Stimulated activated CD8-positive, alpha-beta memory T cell treated with anti-CD3 and anti-CD28 coated beads, Interleukin-7, amount 100 ng/mL, for 1 hour (primary cell): ENCODE results near the gene C1orf50.

Experiments used
- DNase-seq, 2 donors: peaks; one replicate each; pipeline ENCODE4 v3.0.0-alpha.2; 2020; ENCODE audit warnings: low read depth in 2 of 2

Gene C1orf50

DNA sequence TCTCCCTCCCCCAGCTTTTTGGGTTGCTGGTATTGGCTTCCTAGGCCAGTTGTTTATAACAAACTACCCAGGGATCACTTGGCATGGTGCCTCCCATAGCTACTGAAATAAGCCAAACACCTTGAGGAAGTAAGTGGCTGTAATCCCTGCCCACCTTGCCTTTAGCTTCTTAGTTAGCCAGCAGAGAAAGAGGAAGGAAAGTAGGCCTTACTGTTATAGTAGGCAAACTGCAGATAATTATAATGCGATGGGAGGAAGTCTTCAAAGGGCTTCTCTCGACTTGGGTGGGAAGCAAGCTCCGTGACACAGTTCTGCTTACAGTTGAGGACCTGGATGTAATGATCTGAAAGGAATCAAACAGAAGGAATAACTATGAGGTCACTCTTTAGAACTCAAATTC, 8.4 kb upstream of the C1orf50 start:
- DNase-seq: no peak

DNA sequence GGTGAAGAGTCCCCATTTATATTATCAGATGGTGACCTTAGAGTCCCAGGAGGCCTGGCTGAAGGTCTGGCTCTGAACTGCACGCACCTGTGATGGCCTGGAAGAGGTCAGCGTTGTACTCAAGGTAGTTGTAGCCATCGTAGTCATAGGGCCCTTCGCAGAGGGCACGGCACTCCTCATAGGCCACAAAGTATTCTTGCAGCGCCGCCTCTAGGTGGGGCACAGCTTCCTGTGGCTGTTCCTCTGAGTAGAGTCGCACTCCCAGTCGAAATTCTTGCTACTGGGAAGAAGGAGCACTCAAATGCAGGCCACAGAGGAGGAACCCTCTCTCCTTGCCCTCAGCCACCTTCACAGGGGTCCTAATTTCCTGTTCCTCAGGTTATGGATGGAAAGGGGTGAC, 7.9 kb upstream of the C1orf50 start:
- DNase-seq: no peak

DNA sequence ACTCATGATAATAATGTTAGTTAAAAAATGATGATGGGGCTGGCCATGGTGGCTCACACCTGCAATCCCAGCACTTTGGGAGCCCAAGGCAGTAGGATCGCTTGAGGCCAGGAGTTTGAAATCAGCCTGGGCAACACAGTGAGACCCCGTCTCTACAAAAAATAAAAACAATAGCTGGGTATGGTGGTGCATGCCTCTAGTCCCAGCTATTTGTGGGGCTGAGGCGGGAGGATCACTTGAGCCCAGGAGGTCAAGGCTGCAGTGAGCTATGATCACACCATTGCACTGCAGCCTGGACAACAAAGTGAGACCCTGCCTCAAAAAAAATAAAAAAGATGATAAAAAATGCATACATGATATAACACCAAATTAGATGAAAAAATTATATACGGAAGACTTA, 5.5 kb upstream of the C1orf50 start:
- no peak for DNase-seq

DNA sequence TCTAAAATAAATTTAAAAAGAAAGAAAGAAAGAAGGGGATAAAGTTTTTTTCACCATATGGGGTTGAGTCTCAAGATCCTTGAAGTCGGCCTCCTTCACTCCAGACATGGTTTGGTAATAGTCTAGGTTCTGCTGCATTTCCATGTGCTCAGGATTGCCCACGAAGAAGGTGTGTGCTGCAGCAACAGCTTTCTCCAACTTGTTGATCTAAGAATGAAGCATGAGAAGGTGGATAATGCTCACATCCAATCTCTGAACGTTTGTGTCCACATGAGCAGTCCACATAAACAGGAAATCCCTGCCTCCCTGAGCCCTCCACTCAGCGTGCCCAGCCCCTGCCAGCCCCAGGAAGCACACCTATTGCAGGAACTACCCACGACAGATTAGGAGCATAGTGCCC, 4.8 kb upstream of the C1orf50 start:
- DNase-seq: no peak

DNA sequence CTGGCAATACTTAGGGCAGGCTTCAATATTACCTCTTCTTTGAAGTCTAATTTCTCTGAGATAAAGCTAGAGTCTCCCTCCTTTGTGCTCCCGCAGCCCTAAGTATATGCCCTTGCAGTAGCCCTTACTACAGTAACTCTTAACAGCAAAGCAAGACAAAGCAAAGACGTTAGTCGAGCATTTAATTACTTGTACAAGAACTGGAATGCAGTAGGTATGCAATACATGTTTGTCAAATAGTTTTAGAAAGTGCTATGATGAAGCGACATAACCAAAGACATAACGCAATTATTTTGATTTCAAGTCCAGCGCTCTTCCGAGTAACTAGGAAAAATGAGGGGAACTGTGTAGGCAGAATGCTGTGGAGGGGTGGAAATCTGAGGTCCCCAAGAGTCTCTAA, 1.8 kb upstream of the C1orf50 start:
- no peak for DNase-seq

DNA sequence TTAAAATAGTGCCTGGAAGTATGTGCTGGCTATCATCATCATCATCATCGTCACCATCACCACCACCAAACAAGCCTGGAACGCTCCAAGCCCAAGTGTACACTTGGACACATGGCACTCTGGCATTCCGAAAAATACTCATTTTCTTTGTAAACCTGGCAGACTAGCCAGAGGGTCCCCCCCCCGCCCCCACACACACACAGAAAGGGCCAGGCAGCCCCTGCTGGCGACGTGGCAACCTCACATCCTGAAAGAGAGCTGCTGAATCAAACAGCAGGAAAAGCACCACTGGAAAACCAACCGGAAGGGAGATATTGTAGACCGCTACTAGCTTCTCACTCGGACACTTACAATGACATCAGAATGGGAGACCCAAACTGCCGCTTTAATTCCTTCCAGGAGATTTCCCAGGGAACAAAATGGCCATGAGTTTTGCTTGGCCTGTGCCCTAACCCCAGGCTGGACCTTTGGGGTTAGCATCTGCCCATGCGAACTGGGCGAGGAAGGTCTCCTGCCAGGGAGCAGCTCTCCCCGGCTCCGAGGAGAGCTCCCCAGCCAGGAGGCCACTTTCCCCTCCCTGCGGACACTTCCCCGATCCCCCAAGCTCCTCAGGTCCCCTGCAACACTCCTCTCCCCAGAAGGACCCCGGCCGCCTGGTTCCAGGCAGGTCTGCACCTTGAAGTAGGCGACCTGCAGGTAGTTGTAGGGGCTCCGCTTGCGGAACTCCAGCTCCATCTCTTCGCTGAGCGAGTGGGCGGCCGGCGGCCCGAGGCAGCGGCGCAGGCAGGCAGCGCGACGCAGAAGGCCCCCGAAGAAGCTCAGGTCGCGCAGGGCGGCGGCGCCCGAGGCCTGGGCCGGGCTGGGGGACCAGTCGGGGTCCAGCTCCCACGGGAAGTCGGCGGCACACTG, 963 bp upstream of the C1orf50 start:
- DNase-seq: no peak

DNA sequence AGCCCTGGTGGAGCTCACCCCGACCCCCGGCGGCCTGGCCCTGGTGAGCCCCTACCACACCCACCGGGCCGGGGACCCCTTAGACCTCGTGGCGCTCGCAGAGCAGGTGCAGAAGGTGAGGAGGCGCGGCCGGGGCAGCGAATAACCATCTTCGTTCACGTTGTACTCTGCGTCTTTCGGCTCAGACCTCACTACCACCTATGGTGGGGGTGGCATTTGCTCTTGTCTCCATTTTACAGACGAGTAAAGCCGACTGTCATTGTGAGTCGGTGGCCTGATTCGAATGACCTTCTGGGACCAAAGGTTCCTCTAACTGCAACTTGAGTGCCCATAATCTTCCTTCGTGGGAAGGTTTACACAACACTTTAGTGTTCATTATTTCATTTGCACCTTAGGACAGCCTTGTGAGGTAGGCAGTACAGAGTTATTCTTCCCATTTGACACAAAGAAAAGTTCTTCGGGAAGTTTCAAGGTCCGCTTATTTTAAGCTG, 506 bp downstream of the C1orf50 start:
- DNase-seq: no peak

DNA sequence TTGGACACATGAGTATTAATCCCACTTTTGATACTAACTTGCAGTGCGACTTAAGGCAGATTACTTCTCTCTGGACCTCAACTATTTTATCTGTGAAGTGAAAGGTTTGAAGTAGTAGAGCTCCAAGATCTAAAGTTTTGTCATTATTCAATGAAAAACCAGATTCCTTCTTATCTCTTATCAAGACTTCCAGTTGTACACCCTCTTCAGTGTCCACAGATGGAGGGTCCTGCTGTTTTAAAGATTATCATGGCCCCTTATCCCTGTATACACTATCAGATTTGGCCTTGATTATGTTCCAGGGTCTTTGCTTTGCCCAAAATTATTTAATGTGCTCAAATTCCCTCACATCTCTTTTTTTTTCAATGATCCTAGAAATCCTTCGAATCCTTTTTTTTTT, 1.1 kb downstream of the C1orf50 start:
- no peak for DNase-seq

DNA sequence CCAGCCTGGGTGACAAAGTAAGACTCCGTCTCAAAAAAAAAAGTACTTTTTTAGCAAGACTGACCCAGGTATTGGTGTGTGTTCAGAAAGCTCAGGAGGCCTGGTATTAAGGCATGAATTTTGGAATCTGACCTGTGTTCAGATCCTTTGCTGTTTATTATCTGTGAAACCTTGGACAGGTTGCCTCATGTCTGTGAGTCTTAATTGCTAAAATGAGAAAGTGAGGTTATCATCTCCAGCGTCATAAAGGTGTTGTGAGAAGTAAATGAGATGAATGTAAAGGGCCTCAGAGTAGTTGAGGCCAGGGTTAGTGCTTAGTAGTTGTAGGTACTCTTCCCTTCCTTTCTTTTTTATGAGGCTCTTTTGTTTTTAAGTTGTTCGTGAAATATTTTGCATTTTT, 2.8 kb downstream of the C1orf50 start:
- DNase-seq: no peak

DNA sequence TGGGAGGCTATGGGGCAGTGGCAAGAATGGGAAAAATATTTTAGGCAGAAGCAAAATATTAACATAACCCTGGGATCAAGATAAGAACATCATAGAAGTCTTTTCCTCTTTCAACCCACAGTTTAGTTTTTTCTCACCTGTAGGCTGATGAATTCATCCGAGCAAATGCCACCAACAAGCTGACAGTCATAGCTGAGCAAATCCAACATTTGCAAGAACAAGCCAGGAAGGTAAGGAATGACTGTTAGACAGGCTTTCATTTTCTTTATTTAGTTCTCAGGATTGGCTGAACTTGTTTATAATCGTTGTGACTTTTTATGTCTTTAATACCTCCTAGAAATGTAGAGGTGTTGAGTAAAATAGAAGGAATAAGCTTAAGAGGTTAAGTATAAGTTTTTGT, 6.4 kb downstream of the C1orf50 start:
- no peak for DNase-seq

DNA sequence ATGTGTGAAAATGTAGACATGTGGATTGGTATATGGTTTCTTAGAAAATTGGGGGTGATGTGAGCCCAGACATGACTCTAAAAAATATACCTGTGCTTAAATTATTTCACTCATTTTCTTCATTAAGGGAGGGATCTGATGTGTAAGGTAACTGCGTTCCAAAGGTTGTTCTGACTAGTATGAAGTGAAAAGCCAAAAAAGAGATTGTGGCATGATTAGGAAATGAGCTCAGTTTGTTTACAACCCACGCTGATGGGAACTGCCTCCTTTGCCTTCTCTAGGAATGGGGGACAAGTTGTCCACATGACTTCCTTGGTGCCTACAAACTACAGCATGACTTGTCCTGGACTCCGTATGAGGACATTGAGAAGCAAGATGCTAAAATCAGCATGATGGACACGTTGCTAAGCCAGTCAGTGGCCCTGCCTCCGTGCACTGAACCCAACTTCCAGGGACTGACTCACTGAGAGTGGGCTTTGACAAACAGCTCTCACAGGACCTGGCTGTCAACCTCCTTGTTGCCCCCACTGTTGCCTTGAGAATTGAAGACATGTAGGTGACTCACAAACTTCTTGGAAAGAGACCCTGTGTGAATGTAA, 8.0 kb downstream of the C1orf50 start:
- DNase-seq: no peak

DNA sequence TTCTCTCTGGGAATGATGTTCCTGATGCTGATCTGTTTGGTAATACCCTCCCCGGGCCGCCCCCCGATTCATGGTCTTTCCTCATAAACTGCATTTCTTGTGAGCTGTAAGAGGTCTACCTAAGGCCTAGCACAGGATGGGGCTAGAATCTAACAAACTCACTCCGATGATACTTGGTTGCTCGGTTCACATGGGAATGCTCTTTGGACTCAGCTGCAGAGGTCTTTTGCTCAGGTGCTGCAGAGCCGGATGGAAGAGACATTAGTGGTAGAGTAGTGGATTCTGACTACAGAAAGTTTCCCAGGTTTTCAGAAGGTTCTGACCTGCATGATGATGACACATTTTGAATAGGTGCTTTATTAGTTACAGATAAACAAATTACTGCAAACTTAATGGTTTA, 9.5 kb downstream of the C1orf50 start:
- DNase-seq: no peak

DNA sequence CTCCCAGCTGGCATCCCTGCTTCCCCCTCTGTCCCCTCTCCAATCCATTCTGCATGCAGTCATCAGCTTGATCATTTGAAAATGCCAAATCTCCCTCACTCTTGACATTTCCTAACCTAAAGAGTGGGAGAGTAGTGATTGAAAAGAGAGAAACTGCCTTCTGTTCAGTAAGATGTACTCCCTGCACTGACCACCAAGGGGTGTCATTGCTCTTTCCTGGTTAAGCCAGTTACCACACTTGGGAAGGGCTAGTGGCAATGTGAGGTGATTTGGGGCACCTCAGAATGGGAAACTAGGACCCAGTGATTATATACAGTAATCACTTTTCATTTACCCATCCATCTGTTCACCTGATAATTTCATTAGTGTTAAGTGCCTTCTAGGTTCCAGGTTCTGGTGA, 10.8 kb downstream of the C1orf50 start:
- no peak for DNase-seq

DNA sequence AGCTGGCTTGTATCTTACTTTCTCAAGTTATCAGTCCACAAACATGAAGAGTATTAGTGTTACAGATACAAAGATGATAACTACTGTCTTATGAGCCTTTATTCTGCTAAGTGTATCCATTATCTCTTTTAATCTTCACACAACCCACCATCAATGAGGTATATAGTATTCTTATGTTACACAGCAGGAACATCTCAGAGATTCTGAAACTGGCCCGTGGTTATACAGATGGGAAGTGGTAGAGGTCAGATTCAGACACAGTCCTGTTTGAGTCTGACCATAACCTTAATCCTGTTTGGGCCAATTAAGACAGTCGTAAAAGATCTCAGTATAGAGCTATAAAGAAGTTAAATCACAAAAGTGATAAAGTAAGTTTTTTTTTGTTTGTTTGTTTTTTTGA, 12.7 kb downstream of the C1orf50 start:
- no peak for DNase-seq

DNA sequence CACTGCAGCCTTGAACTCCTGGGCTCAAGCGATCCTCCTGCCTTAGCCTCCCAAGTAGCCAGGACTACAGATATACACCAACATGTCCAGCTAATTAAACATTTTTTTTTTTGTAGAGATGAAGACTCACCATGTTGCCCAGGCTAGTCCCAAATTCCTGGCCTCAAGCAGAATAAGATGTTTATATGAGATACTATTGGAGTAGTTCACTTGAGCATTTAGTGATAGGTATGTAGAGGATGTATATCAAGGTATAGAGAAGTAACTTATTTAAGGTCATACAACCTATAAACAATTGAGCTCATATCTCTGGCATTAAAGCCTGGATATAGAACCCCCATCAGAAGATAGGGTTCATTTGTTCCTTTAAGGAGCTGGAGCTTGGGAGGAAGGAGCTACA, 13.1 kb downstream of the C1orf50 start:
- no peak for DNase-seq

DNA sequence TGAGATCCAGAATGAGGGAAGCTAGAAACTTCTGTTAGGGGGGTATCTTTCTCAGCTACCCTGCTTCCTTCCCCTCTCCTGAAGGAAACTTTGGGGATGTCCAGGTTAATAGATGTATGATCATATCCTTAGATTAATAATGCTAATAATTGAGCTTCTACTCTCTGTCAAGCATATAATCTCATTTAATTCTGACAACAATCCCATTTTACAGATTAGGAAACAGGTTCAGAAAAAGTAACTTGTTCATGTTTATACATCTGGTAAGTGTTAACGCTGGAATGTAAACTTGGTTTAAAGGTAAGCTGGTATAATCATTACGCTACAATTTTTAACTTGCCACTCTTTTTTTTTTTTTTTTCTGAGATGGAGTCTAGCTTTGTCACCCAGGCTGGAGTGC, 16.0 kb downstream of the C1orf50 start:
- no peak for DNase-seq

DNA sequence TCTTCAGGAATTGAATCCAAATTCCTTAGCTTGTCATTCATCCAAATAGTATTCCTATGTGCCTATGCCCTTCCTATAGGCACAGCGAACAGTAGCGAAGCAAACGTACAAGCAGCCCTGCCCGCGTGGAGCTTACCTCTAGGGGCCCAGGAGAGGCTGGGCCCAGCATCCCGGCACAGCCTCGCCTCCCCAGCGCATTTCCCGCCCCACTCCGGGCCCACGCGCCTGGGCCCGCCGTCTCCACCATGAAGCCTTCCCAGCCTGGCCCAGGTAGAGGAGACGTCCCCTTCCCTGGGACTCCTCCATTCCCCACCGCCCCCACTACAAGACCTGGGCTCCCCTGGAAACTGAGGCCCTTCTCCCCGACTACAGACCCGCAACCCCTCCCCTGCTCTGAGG, 17.5 kb downstream of the C1orf50 start:
- no peak for DNase-seq

DNA sequence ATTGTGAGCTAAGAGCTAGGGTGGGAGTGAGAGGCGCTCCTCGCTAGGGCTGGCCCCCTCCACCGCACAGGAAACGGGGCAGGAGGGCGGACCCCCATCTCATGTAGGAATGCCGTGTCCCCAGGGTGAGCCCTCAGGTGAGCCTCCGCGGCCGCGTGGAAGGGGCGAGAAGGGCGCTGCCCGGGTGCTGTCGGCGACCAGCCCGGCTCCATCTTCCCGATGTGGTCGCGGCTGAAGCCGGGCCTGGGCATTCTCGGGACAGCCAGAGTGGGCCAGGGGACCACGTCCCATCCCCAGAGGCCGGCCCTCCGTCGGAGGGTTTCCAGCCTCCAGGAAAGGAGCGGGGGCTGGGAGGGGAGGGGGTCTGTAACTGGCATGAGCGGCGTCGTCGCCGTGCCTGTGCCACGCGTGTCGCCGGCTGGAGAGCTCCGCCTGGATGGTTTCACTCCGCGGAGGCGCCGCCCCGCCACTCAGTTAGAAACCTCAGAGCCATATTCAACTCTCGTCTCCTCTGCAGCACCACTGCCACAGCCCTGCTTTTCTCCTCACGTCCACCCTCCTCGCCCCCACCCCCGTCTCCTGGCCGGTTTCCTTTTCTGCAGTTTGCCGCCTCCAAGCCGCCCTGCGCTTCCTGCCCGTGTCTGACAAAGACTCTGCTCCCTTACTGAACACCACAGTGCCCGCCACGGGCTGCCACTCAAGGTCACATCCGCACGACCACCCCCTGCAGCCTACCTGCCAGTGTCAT, 18.1 kb downstream of the C1orf50 start, which contains the start of gene TMEM269:
TMEM269 (plus strand) TSS at position 46 of the 748 bp plus-strand sequence. CDS start 4,903 bp downstream, outside the sequence.
- no peak for DNase-seq

DNA sequence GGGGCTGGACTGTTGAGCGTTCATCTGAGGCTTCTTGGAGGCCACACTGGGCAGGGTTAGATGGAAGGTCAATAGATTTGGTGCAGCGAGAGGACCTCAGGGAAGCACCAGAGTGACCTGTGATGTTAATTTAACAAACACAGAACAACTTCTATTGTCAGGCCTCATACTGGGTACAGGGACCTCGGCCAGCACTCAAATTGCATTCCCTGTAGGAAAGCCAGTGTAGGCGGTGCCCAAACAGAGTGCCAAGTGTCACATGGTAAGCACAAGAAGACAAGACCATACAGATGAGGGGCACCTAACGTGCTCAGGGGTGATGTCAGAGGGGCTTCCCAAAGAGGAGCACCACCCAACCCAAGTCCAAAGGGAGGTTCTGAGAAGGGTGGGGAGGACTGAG, 19.0 kb downstream of the C1orf50 start:
- DNase-seq: no peak

DNA sequence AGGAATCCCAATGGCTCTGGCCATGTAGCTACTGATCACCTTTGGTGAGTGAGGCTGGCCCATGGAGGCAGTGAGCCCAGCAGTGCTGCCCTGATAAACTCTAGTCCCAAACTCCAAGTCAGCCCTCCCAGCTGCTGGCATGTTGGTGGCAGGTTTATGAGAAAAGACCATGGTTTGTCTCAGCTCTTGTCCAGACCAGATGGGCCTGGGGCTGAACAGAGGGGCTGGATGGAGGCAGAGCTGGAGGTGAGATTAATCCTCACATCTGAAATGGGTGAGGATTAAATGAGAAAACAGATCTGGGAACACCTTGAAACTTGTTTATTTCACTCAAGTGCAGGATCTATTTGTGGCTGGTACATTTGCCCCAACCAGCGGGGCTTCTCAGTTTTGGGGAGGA, 21.0 kb downstream of the C1orf50 start:
- no peak for DNase-seq

DNA sequence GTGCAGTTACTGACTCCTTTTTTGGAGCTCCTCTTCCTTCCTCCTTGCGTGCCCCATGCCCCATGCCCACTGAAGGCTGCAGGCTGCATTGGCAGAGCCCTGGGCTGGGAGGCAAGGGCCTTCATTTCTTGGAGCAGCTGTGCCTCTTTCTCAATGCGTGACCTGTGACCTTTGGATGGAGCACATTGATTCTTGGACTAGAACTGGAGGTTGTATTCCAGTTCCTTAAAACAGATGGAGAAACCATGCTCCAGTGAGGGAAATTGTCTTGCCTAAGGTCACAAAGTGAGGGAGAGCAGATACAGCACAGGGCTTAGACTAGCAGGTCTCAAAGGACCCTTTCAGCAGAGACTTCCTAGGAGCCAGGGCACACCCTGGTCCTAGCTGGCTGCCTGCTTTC, 26.8 kb downstream of the C1orf50 start:
- no peak for DNase-seq

DNA sequence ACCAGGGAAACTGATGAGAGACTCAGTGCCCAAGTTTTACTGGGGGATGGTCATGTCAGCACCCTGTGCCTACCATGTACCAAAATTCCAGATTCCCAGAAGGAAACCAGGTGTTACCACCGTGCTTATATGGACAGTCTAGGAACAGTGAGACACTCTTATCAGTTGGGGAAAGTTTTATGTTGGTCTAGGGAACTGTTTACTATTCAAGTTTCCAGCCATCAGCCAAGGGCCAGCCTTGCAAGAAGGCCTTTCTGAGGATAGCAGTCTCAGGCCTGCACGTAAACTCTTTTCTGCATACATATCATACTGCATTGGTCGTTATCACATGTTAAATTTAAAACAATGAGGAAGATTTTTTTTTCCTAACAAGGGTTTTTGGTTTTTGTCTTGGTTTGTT, 30.4 kb downstream of the C1orf50 start:
- DNase-seq: no peak

DNA sequence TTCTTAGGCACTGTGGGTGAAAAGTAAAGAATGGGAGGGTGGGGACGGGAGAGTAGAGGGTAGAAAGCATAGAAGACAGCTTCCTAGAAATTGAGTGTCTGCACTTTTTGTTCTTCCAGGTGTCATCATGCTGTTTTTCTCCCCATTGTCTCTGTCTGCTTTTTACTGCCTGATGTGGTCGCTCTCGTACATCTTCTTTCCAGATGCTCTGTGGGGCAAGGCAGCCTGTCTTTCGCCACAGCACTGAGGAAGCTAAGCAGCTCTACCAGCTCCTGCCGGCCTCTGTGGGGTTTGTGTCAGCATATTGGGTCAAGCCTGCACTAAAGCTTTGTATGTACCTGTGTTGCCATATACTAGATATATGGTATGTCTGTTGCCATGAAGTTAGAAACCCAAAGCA, 30.9 kb downstream of the C1orf50 start:
- no peak for DNase-seq
